Right lung (tissue), 5 donors: ENCODE data around the gene DDR2. TPM values are rescaled to one million over a fixed set of nuclear protein-coding genes. Genes with fewer than 3 reads are reported as not detected.

Experiments
- DNase-seq, 2 donors: peaks; one replicate each; pipeline ENCODE4 v3.0.0-alpha.2; 2013
- polyA plus RNA-seq, 5 donors: library from polyadenylated mRNA; unstranded; fragments of 120-200 nt; gene quantifications; one replicate each; pipeline versions ENCODE4 v1.2.1 to v1.2.3, GENCODE V29; 2013; ENCODE audit warnings: inconsistent platforms in 1 of 5, low replicate concordance in 1 of 5; ENCODE audit not compliant: insufficient read length in 5 of 5, insufficient read depth in 1 of 5

DDR2 gene
- polyA plus RNA-seq, 5 donors = 20.4 to 50.4 (median 45.5) TPM

GRCh38 chr1:162823771-162824525 lies 191.7 kb downstream of the DDR2 start:
- DNase-seq = no peak

GRCh38 chr1:162829268-162829667 lies 197.0 kb downstream of the DDR2 start:
- no peak for DNase-seq

DNA sequence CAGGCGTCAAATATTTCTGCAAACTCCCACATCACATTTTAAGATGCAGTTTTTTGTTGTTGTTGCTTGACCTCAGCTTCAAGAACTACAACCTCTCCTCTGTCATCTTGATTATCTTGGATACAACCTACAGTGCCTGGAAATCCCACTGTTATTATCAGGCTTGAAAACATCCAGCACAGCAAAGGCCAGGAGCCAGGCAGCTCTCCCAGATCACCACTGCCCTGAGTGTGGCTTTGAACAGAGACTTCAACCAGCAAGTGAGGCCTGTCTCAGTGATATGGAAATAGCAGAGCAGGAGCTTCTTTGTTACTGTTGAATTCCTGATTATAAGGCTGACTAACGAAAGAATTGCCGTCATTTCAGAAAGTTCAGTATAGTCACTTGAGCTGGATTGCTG lies 200.2 kb downstream of the DDR2 start:
- DNase-seq = no peak

GRCh38 chr1:162835157-162835899 lies 203.1 kb downstream of the DDR2 start:
- DNase-seq = no peak

Other genes with a start within 250 kb of the DDR2 start
- 1 to 10 TPM in 2 of 5 donors, under 1 TPM in 3; 0.23 to 1.1 (median 0.94) TPM for gene SH2D1B, start 220.3 kb upstream of the DDR2 start, polyA plus RNA-seq
- gene UHMK1, start 134.6 kb upstream of the DDR2 start, polyA plus RNA-seq = 10 to 100 TPM; 25.6 to 36.0 (median 34.4) TPM
- gene UAP1, start 70.7 kb upstream of the DDR2 start, polyA plus RNA-seq = 10 to 100 TPM; 34.1 to 43.1 (median 38.5) TPM
- gene HSD17B7, start 158.2 kb downstream of the DDR2 start, polyA plus RNA-seq = 10 to 100 TPM; 19.2 to 28.8 (median 21.5) TPM
- gene CCDC190, start 228.7 kb downstream of the DDR2 start, polyA plus RNA-seq = 1 to 10 TPM in 1 of 5 donors, under 1 TPM in 4; 0.60 to 1.2 (median 0.69) TPM